GM18502 (cell line): ENCODE data around the gene SNX33.

Experiments used
- ATAC-seq: cut with Tn5 transposase; IDR thresholded peaks from one replicate; pipeline ENCODE4 v1.9.1; 2021; ENCODE audit warnings: mild to moderate bottlenecking; ENCODE audit not compliant: unreplicated experiment, poor library complexity

SNX33 gene

DNA sequence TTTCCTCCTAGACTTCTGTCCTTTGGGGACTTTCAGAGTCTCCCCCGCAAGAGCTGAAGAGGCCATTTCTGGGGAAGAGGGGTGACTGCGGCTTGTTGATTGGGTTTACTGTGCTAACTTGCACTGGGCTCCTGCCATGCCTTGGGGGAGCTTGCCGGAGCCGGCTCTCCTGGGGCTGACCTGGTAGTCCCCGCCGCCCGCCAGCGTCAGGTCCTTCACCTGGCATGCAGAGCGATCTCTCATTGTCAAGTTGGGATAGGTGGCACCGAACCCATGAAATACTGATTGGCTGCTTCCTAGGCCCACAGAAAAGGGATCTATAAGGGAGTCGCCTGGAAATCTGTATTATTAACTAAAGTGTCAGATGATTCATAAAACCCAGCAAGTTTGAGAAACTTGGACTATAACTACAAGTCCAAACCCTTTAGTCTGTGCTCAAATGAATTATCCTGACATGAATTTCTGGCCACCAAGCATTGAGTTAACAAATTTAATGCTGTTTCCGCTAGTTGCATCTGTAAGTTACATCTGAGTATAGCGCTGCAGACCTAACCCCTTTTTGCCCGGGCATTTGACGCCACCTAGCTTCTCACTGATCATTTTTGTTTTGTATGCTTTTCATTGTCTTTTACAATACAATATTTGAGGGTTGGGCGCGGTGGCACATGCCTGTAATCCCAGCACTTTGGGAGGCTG is 7.1 kb upstream of the SNX33 start:
- ATAC-seq: peak; percentile 39

DNA sequence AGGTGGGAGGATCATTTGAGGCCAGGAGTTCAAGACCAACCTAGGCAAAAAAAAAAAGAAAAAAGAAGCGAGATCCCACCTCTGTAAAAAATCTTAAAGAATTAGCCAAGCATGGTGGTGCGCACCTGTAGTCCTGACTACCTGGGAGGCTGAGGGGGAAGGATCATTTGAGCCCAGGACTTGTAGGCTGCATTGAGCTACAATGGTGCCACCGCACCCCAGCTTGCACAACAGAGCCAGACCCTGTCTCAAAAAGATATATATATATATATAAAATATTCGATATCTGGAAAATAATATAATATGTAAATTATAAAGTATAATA is 6.6 kb upstream of the SNX33 start:
- no peak for ATAC-seq

DNA sequence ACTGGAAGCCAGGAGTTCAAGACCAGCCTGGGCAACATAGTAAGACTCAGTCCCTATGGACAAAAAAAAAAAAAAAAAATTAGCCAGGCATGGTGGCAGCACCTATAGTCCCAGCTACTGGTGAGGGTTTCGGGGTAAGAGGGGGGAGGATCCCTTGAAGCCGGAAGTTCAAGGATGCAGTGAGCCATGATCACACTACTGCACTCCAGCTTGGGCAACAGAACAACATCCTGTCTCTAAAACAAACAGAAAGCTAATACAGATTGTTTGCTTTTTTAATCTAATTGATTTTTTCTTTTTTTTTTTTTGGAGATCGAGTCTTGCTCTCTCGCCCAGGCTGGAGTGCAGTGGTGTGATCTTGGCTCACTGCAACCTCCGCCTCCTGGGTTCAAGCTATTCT is 6.1 kb upstream of the SNX33 start:
- ATAC-seq: no peak

DNA sequence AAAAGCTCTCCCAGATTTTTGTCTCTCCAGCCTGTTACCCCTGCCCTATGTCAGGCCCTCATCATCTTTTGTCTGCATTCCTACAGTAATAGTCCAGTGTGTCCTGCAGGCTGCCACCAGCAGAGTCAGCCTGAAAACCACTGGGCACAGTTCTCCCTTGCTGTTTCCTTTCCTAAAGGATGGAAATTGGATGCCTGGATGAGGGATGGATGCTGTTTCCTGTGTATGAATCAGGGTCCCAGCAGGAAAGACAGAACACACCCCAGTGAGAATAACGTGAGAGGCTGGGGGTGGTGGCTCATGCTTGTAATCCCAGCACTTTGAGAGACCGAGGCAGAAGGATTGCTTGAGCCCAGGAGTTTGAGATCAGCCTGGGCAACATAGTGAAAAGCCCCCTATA is 3.3 kb upstream of the SNX33 start:
- ATAC-seq: no peak

DNA sequence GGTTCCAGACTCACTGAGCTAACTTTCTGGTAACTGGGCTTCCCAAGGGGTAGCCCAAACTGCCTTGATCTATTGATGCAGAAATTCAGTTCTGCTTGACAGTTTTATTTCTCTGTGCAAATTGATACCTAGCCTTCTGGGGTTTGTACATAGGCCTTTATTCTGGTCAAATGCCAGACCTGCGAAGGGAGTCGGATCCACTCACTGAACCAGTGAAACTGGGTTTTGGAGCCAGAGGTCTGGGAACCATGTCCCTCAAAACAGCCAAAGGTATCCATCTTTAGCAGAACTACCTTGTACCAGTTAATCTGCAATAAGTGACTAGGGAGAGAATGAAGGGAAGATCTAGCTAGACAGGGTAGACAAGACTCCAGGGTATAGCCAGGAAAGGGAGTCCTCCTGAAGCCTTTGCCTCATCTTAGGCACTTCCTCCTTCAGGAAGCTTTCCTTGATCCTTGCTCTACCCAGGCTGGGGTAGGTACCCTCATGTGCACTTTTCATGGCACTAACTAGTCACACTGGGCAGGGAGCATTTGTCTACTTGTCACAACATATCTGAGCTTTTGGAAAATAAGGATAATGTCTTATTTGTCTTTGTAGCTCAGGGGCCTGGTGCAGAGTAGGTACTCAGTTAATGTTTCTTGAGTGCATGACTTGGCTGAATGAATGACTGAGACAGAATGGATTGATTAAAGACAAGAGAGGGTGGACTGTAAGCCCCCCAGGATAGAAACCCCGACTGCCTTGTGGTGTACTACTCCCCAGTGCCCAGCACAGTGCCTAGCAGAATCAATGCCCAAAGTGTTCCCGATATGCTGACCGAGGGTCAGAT is 1.4 kb upstream of the SNX33 start:
- no peak for ATAC-seq

DNA sequence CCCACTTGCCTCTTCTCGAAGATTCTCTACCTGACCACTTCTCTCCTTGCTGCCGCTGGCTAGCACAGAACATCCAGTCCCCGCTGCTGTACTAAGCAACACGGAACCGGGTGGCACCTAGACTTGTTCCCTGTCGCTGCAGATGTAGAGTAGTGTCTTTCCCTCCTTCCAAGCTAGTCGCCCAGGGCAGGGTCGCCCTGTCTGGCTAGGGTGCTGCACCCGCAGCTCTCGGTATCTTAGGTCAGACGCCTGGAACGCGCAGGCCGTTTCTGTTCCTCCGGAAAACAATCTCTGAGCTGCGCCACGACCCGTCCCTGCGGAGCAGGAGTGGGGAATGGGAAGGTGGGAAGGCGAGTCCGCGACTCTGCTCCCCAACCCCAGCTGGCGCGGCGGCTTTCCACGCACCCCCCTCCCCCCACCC is 758 bp upstream of the SNX33 start:
- no peak for ATAC-seq

DNA sequence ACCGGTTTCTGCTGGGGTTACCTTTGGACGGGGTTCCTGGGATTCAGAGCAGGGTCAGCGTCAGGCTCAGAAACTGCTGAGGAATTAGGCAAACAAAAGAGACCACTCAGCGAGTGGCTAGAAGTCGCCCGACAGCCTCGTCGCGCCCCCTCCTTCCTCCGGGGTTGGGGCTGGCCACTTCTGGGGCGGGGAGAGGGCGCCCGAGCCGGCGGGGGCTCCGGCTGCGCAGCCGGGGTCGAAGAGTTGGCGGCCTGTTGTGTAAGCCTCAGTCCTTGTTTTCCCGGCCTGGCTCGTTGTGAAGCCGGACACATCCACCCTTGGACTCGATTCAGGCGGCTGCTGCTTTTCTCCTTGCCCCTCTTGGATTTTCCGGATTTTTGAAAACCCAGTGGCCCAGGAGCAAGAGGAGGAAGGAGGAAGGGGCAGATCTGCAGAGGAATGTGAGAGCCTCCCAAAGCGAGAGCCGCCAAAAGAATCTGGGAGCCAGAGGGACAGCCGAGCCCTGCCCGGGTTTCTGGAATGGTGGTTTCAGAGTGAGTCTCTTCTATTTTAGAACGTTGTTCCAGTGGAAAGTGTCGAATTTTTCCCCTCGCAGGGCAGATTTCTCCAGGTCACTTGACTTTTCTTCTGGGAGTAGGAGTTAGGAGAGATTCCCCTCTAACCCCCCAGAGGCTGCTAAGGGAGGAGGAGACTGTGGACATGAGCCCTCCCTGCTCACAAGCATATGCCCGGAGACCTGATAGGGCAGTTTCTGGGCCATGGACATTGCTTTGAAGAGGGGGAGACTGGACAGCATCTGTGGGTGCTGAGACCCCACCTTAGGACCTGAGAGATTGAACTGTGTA is 666 bp downstream of the SNX33 start:
- ATAC-seq: no peak

DNA sequence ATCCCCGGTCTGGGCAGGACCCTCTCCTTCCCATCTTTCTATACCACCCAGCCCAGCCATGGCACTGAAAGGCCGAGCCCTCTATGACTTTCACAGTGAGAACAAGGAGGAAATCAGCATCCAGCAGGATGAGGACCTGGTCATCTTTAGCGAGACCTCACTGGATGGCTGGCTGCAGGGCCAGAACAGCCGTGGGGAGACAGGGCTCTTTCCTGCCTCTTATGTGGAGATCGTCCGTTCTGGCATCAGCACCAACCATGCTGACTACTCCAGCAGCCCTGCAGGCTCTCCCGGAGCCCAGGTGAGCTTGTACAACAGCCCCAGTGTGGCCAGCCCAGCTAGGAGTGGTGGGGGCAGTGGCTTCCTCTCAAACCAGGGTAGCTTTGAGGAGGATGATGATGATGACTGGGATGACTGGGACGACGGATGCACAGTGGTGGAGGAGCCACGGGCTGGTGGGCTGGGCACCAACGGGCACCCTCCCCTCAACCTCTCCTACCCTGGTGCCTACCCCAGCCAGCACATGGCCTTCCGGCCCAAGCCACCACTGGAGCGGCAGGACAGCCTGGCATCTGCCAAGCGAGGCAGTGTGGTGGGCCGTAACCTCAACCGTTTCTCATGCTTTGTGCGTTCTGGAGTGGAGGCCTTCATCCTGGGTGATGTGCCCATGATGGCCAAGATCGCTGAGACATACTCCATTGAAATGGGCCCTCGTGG is 1.5 kb downstream of the SNX33 start:
- ATAC-seq: no peak

DNA sequence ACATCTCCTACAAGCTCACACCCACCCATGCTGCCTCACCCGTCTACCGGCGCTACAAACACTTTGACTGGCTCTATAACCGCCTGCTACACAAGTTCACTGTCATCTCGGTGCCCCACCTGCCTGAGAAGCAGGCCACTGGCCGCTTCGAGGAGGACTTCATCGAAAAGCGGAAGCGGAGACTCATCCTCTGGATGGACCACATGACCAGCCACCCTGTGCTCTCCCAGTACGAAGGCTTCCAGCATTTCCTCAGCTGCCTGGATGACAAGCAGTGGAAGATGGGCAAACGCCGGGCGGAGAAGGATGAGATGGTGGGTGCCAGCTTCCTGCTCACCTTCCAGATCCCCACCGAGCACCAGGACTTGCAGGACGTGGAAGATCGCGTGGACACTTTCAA is 2.1 kb downstream of the SNX33 start:
- no peak for ATAC-seq

DNA sequence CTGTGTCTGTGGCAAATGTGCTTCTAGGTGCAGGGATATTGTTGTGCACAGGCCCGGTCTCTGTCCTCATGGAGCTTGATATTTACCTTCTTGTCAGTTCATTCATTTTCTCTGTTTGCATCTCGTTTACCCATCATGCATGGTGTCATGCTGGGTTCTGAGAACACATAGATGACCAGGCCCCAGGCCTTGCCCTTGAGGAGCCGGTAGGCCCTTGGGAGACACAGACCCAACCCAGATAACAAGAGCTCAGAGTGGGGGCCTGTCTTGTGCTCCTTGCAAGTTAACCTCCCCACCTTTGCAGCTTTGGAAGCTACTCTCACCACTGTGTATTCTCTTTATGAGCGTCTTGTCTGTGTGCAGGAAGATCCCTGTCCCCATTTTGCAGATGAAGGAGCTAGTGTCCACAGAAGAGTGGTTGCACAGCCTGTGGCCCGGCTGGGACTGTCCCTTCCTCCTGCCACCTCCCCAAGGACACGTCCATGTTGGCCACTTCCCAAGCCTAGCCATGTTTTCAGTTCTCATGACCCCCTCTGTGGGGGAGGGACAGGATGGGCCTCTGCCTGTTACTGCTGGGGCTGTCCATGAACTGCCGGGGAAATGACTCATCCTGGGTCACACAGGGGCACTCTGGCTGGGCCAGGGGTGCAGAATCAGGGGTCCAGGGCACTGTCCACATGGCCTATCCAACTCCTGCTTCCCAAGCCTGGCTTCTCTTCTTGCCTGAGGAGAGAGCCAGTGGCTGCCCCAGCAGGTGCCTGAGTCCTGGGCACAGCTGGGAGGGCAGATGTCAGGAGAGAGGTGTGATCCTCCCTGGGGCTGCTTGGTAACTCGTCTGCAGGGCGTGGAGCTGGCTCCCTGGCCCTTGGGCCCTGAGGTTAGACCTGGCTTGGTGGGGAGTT is 3.4 kb downstream of the SNX33 start:
- no peak for ATAC-seq

DNA sequence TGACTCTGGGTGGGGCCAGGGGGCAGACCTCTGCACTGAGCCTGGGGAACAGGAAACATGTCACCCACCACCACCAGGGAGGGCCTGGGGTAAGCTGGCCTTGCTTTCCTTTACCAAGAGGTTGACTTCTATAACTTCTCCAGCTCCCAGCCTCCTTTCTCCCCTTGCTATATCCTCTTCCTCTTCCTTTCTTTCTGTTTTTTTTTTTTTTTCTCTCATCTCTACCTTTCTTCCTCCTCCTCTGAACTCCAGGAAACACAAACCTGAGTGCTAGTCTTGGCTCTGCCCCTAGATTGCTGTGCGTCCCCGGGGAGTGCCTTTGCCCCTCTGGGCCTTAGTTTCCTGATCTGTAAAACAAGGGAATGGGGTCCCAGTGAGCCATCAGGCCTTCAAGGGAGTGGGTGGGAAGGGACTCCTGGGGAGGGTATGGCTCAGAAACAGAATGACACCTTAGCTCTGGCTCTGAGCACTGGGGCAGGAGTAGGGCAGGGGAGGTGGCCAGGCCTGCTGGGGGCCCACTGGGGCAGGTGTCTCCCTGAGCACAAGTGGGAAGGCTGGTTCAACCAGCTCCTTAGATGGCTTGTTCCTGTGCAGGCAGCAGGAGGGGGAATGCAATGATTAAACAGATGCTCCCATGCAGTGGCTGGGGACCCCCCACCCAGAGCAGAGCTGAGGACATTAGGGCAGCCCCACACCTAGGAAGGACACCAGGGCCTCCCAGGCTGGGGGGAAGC is 4.3 kb downstream of the SNX33 start:
- ATAC-seq: no peak

DNA sequence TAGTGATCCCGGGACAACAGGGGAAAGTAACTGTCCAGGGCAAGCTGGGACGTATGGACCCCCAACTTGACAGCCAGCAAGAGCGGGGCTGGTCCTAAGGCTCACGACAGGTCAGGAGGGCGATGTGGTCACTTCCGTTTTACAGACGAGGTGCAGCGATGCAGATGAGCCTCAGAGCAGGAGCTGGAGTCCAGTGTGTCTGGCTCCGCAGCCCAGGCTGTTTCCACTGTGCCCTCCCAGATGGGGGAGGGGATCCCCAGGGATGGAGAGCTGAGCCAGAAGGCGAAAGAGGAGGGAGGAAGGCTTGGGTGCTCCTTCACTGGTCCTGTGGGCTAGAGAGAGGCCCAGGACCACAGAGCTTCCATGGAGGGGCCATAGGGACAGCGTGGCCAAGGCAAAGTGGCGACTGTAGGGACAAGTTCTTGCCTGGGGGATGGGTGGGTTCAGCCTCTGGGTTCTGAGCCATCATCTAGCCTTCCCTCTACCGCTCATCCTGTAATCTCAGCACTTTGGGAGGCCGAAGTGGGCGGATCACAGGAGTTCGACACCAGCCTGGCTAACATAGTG is 5.7 kb downstream of the SNX33 start:
- ATAC-seq: no peak

DNA sequence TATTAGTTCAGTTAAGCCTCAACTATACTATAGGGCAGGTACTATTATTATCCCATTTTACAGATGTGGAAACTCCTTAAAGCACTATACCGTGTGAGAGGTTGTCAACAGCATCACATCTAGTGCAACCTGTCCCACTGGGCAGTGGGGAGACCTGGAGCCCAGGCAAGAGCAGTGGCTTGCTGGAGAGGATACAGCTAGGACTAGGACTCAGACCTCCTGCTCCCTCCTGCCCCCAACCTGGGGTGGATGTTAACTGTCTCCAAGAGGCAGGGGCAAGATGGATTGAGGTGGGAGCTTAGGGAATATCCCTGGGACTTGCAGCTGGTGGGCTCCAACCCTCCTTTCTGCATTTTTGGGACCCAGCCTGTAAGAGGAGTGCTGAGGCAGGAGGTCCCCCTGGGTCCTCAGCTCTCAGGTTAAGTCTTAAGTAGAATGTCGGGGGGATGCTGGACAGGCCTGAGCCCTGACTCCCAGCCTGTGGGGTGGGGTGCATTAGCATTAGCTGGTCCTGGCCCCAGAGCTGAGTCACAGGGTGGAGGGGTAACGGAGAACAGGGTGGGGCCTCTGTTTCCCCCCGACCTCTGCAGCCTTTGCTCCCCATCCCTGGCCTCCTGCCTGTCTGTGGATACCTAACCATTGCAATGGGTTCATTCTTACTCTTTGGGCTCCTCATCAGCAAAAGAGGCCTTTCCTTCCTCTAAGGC is 6.6 kb downstream of the SNX33 start:
- ATAC-seq: no peak

DNA sequence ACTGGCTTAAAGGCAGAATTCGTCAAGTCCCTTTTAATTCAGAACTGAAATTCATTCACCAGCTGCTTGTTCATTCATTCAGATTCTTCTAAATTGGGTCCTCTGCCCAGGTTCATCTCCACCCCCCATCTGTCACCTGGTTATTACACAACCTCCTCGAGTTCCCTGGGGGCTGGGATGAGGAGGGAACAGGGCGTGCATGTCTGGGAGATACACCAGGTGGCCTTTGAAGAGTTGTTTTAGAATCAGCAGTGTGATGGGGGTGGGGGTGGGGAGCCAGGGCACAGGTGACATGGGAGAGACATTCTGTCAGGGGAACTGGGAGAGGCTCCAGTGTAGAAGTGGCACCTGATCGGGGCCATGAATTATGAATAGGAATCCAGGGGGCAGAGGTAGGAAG is 8.2 kb downstream of the SNX33 start:
- ATAC-seq: no peak

DNA sequence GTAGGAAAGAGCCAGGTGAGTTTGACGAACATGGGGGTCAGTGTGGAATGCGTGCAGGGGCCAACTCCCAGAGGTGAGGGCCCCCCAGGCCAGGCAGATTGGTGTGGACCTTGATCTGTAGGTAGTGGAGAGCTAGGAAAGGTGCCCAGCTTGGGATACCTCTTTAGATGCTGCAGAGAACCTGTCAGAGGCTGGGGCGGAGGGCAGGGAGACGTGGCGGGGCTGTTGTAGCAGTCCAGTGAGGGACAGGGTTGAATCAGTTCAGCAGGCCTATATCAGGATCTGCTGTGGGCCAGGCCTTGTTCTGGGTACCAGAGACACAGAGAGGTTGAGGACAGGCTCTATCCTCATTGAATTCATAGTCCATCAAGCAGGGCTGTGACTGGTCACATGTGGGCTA is 8.6 kb downstream of the SNX33 start:
- ATAC-seq: no peak

DNA sequence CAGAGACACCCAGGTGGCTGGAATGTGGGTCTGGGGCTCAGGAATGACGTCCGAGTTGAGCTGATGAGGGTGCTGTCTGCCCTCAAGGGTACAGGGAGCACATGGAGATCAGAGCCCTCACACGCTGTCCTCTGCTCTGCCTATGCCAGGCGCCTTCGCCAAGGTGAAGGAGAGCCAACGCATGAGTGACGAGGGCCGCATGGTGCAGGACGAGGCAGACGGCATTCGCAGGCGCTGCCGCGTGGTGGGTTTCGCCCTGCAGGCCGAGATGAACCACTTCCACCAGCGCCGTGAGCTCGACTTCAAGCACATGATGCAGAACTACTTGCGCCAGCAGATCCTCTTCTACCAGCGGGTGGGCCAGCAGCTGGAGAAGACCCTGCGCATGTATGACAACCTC is 9.1 kb downstream of the SNX33 start:
- ATAC-seq: no peak

DNA sequence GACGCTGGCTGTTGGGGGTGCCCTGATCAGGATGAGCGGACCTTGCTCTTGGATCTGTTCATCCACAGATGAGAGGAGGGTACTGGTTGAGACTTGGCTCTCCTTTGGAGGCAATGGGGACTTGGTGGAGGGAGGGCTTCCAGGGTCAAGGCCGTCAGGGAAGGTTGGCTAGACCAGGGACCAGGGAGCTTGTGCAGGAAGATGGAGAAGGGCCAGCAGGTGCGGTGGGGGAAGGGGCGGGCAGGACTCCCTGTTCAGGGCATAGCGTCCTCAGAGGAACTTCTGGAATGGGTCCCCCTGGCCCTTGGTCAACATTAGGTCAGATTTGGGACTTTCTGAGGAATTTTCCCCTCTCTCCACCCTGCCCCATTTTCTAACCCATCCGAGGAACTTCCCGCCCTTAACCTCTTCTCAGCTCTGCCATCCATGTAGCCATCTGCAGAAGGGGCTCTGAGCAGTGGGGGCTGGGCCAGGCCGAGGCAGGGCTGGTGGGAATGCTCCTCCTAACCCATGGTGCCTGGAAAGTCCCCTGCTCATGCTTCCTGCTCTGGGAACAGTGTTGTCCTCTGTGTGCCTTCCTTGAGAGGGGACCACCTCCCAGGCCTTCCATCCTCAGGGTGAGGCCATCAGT is 11.5 kb downstream of the SNX33 start:
- no peak for ATAC-seq
